HG03457 (cell line): ENCODE data around the gene GCKR.

Source experiments
- ATAC-seq: cut with Tn5 transposase; IDR thresholded peaks from one replicate; pipeline ENCODE4 v1.9.1; 2021; ENCODE audit warnings: moderate number of reproducible peaks; ENCODE audit not compliant: unreplicated experiment

The GCKR gene

DNA sequence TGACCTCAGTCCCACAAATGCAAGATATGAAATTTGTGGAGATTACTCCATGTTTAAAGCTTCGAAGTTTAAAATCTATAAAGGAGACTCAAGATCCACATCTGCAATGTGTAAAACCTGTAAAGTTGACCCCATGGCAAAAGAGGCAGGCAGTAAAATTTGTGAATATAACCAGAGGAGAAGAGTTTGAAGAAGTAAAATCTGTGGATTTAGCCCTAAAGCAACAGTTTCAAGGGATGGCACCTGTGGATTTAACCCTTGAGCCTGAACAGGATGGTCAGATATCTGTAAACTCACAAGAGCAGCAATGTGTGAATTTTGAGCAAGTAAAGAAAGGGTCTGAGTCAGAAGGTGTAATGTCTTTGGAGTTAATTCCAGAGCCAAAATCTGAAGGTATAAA, 75.0 kb downstream of the GCKR start:
- no peak for ATAC-seq

- no peak for ATAC-seq
Measured at GRCh38 chr2:27572439-27572838, 75.8 kb downstream of the GCKR start.

DNA sequence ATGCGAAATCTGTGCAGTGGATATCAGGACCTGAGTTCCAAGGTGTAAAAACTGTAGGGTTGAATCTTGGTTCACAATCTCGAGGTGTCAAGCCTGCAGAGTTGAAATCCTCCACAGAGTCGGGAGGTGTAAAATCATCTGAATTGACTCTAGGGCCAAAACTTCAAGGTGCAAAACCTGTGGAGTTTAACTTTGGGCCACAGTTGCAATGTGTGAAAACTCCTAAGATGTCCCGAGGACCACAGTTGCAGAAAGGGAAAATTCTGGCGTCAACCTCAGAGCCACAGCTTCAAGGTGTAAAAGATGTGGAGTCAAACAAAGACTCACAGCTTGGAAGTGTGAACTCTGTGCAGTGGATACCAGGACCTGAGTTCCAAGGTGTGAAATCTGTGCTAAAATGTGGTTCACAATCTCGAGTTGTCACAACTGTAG, 76.4 kb downstream of the GCKR start:
- ATAC-seq, result no peak
